H1 (cell line): ENCODE data around the gene ASMT. TPM values are rescaled to one million over a fixed set of nuclear protein-coding genes. Genes with fewer than 3 reads are reported as not detected.

Source experiments
- ASH2L ChIP-seq: fragments of 200-600, 300-600 bp; sonication (generic); IDR thresholded peaks from one replicate; pipeline ENCODE4 v1.7.1; 2017; ENCODE audit warnings: low read length
- POLR2A ChIP-seq, 2 experiments: IDR thresholded peaks; 1 replicate in 1 of 2; 2 replicates in 1 of 2; pipeline ENCODE4 v1.6.1; 2011; ENCODE audit warnings: low read depth in 2 of 2, low read length in 2 of 2, mild to moderate bottlenecking in 2 of 2; ENCODE audit errors: control extremely low read depth in 1 of 2
- RFX5 ChIP-seq: IDR thresholded peaks from 2 replicates; pipeline ENCODE4 v1.6.1; 2011; ENCODE audit warnings: low read depth, low read length, improper control_type of control experiment, borderline replicate concordance
- YY1 ChIP-seq: IDR thresholded peaks from 2 replicates; pipeline ENCODE4 v1.6.1; 2011; ENCODE audit warnings: low read depth, mild to moderate bottlenecking, low read length
- polyA plus RNA-seq, 7 experiments: library from polyadenylated mRNA; depleted of rRNA in 3 of 7; stranded (reverse) in 5 of 7; unstranded in 2 of 7; fragments of >200 nt in 5 of 7; fragments of 200-250 nt in 2 of 7; gene quantifications; 1 replicate in 5 of 7; 2 replicates in 1 of 7; 4 replicates in 1 of 7; pipeline versions ENCODE4 v1.2.1 to v1.2.3, GENCODE V29; 2011 to 2013; ENCODE audit warnings: missing spikeins in 2 of 7, mixed read lengths in 2 of 7
- total RNA-seq: library from RNA; stranded (reverse); fragmentation: NEBNext Ultra II Directional; extraction: Animal tissue kit (Norgen Biotek cat#: 25700); gene quantifications from 2 replicates; pipeline ENCODE4 v1.2.1, GENCODE V29; 2021

ASMT gene
- total and polyA plus RNA-seq, 2 of the 8 experiments (the other 6 are each of a cell fraction or from before 2014, with no cell fraction given): 1.5 to 3.1 TPM

DNA sequence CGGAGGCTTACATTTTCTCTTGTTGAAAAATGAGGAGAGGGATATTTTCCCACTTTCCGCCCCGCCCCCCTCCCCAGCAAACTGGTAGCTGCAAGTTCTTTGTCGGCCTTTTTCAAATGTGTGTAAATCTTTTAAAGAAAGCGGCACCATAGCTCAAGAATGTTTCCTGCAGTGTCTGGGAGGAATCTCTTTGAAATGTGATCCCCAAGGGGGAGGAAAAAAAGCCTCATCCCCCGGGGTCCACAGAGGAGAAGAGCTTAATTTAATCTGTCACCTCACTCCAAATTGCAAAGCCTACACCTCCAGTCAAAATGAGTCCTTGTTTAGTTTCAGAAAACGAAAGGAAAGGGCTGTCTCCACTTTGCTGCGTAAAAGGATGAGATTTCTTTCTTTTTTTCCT, 34.8 kb downstream of the ASMT start (continued):
- TF ChIP-seq ASH2L: no peak
- TF ChIP-seq YY1: no peak
- no peak for TF ChIP-seq RFX5
- TF ChIP-seq POLR2A (IDR thresholded peaks at IDR 0.05; ENCODE audit: control extremely low read depth in 1 of 2, low read depth in 2 of 2, low read length in 2 of 2): no peak
